Adipocyte (in vitro differentiated cells): Measurements from ENCODE around the gene ARHGAP8.
A peak's percentile ranks its signal among the peaks of the same experiment; 100 is the strongest.

Experiments
- DNase-seq: peaks from one replicate; pipeline ENCODE4 v3.0.0-alpha.2; 2015; ENCODE audit warnings: low read depth
- H3K27me3 ChIP-seq: replicated peaks from 2 replicates; pipeline ENCODE4 v1.7.0; 2013; ENCODE audit warnings: mild to moderate bottlenecking, low read length, moderate library complexity; ENCODE audit not compliant: control insufficient read depth, insufficient read depth
- H3K36me3 ChIP-seq: 2 replicates; pipeline ENCODE4 v1.7.0; 2013; ENCODE audit warnings: low read length, mild to moderate bottlenecking, moderate library complexity; ENCODE audit not compliant: control insufficient read depth, insufficient read depth, severe bottlenecking
- H3K4me1 ChIP-seq: 2 replicates; pipeline ENCODE4 v1.7.0; 2013; ENCODE audit warnings: mild to moderate bottlenecking, low read length, moderate library complexity; ENCODE audit not compliant: control insufficient read depth, insufficient read depth
- H3K4me3 ChIP-seq: 2 replicates; pipeline ENCODE4 v1.7.0; 2013; ENCODE audit warnings: mild to moderate bottlenecking, low read length, moderate library complexity
- H3K9ac ChIP-seq: 2 replicates; pipeline ENCODE4 v1.7.0; 2013; ENCODE audit warnings: mild to moderate bottlenecking, low read length, moderate library complexity
- H3K9me3 ChIP-seq: 2 replicates; pipeline ENCODE4 v1.7.0; 2013; ENCODE audit warnings: mild to moderate bottlenecking, low read length, moderate library complexity; ENCODE audit not compliant: control insufficient read depth

The ARHGAP8 gene

GRCh38 chr22:44711690-44712555 is 40.5 kb upstream of the ARHGAP8 start:
- no peaks in the 10 kb centered on the region for H3K9me3 ChIP-seq
- H3K4me3 ChIP-seq = no peak overlapping the region
- H3K27me3 ChIP-seq = no peaks in the 10 kb centered on the region
- H3K36me3 ChIP-seq = peaks cover 10% of the 10 kb centered on the region
- no peak for DNase-seq
- peaks cover 3% of the 10 kb centered on the region for H3K4me1 ChIP-seq
- no peak overlapping the region for H3K9ac ChIP-seq

GRCh38 chr22:44712962-44713361 is 39.4 kb upstream of the ARHGAP8 start:
- H3K9me3 ChIP-seq = no peaks in the 10 kb centered on the region
- peaks cover 13% of the 10 kb centered on the region for H3K36me3 ChIP-seq
- peaks cover 3% of the 10 kb centered on the region for H3K4me1 ChIP-seq
- H3K4me3 ChIP-seq = no peak overlapping the region
- H3K9ac ChIP-seq = no peak overlapping the region
- no peak for DNase-seq
- H3K27me3 ChIP-seq = no peaks in the 10 kb centered on the region

GRCh38 chr22:44714703-44715350 is 37.5 kb upstream of the ARHGAP8 start:
- H3K27me3 ChIP-seq = no peaks in the 10 kb centered on the region
- peaks cover 3% of the 10 kb centered on the region for H3K4me1 ChIP-seq
- no peak overlapping the region for H3K4me3 ChIP-seq
- no peaks in the 10 kb centered on the region for H3K9me3 ChIP-seq
- H3K36me3 ChIP-seq = peaks cover 14% of the 10 kb centered on the region
- no peak for DNase-seq
- H3K9ac ChIP-seq = no peak overlapping the region

GRCh38 chr22:44718418-44718817 is 34.0 kb upstream of the ARHGAP8 start:
- H3K4me3 ChIP-seq = no peak overlapping the region
- no peaks in the 10 kb centered on the region for H3K4me1 ChIP-seq
- H3K27me3 ChIP-seq = no peaks in the 10 kb centered on the region
- no peaks in the 10 kb centered on the region for H3K9me3 ChIP-seq
- H3K36me3 ChIP-seq = peaks cover 33% of the 10 kb centered on the region
- no peak for DNase-seq
- no peak overlapping the region for H3K9ac ChIP-seq

GRCh38 chr22:44719586-44720368 is 32.6 kb upstream of the ARHGAP8 start:
- H3K36me3 ChIP-seq = peaks cover 37% of the 10 kb centered on the region
- peak; percentile 19 for DNase-seq
- H3K4me1 ChIP-seq = no peaks in the 10 kb centered on the region
- H3K9ac ChIP-seq = no peak overlapping the region
- H3K9me3 ChIP-seq = no peaks in the 10 kb centered on the region
- H3K4me3 ChIP-seq = no peak overlapping the region
- H3K27me3 ChIP-seq = no peaks in the 10 kb centered on the region

- no peak overlapping the region for H3K4me3 ChIP-seq
- peaks cover 47% of the 10 kb centered on the region for H3K36me3 ChIP-seq
- H3K9me3 ChIP-seq = no peaks in the 10 kb centered on the region
- H3K4me1 ChIP-seq = no peaks in the 10 kb centered on the region
- H3K27me3 ChIP-seq = no peaks in the 10 kb centered on the region
- DNase-seq = no peak
- H3K9ac ChIP-seq = no peak overlapping the region
Measured at GRCh38 chr22:44721213-44721612, 31.2 kb upstream of the ARHGAP8 start.

GRCh38 chr22:44722611-44723010 is 29.8 kb upstream of the ARHGAP8 start:
- Histone ChIP-seq H3K36me3 (peaks cover 46% of the 10 kb centered on the region), H3K9me3 (no peaks in the 10 kb centered on the region), H3K4me1 (no peaks in the 10 kb centered on the region), H3K9ac (no peak overlapping the region), H3K27me3 (no peaks in the 10 kb centered on the region), H3K4me3 (no peak overlapping the region)
- DNase-seq = no peak

- Histone ChIP-seq H3K9ac (no peak overlapping the region), H3K4me3 (no peak overlapping the region), H3K4me1 (peaks cover 5% of the 10 kb centered on the region), H3K36me3 (peaks cover 54% of the 10 kb centered on the region), H3K27me3 (no peaks in the 10 kb centered on the region), H3K9me3 (no peaks in the 10 kb centered on the region)
- no peak for DNase-seq
Measured at GRCh38 chr22:44723801-44724200, 28.6 kb upstream of the ARHGAP8 start.

- Histone ChIP-seq H3K9me3 (no peaks in the 10 kb centered on the region), H3K9ac (no peak overlapping the region), H3K4me1 (peaks cover 12% of the 10 kb centered on the region), H3K4me3 (no peak overlapping the region), H3K27me3 (no peaks in the 10 kb centered on the region), H3K36me3 (peaks cover 55% of the 10 kb centered on the region)
- no peak for DNase-seq
Measured at GRCh38 chr22:44724416-44724815, 28.0 kb upstream of the ARHGAP8 start.

- DNase-seq = no peak
- Histone ChIP-seq H3K4me1 (peaks cover 16% of the 10 kb centered on the region), H3K27me3 (no peaks in the 10 kb centered on the region), H3K36me3 (peaks cover 56% of the 10 kb centered on the region), H3K4me3 (no peak overlapping the region), H3K9ac (no peak overlapping the region), H3K9me3 (no peaks in the 10 kb centered on the region)
Measured at GRCh38 chr22:44724859-44725258, 27.5 kb upstream of the ARHGAP8 start.

GRCh38 chr22:44726439-44726838 is 25.9 kb upstream of the ARHGAP8 start:
- H3K27me3 ChIP-seq = no peaks in the 10 kb centered on the region
- no peaks in the 10 kb centered on the region for H3K9me3 ChIP-seq
- H3K9ac ChIP-seq = no peak overlapping the region
- H3K4me1 ChIP-seq = peaks cover 16% of the 10 kb centered on the region
- H3K4me3 ChIP-seq = no peak overlapping the region
- DNase-seq = no peak
- peaks cover 40% of the 10 kb centered on the region for H3K36me3 ChIP-seq
